Subcutaneous adipose tissue (tissue), 4 donors: Measurements from ENCODE around the gene BLNK. TPM values are rescaled to one million over a fixed set of nuclear protein-coding genes. Genes with fewer than 3 reads are reported as not detected.

Experiments
- total RNA-seq, 4 donors: library from RNA; depleted of rRNA; stranded (reverse); fragments of >200 nt; gene quantifications; one replicate each; pipeline ENCODE4 v1.1.0, GENCODE V29; 2016
- TF ChIP-seq, protein P1 (sequence below): fragments of 450-650 bp; IDR thresholded peaks from one replicate; pipeline ENCODE4 v1.5.1; 2016; ENCODE audit warnings: low read depth, mild to moderate bottlenecking, control low read depth, antibody characterized with exemption, moderate library complexity

The BLNK gene
- total RNA-seq, 4 donors from 2014 or later, result 2.1 to 12.6 (median 6.1) TPM

- TF ChIP-seq, protein P1, sequence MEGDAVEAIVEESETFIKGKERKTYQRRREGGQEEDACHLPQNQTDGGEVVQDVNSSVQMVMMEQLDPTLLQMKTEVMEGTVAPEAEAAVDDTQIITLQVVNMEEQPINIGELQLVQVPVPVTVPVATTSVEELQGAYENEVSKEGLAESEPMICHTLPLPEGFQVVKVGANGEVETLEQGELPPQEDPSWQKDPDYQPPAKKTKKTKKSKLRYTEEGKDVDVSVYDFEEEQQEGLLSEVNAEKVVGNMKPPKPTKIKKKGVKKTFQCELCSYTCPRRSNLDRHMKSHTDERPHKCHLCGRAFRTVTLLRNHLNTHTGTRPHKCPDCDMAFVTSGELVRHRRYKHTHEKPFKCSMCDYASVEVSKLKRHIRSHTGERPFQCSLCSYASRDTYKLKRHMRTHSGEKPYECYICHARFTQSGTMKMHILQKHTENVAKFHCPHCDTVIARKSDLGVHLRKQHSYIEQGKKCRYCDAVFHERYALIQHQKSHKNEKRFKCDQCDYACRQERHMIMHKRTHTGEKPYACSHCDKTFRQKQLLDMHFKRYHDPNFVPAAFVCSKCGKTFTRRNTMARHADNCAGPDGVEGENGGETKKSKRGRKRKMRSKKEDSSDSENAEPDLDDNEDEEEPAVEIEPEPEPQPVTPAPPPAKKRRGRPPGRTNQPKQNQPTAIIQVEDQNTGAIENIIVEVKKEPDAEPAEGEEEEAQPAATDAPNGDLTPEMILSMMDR, result no peak
These were observed 10.2 kb downstream of the BLNK start for GRCh38 chr10:96261132-96261531.

GRCh38 chr10:96260014-96260413, 11.4 kb downstream of the BLNK start:
- TF ChIP-seq, protein P1, result no peak

GRCh38 chr10:96259150-96259549, 12.2 kb downstream of the BLNK start:
- TF ChIP-seq, protein P1, result no peak

- TF ChIP-seq, protein P1, result no peak
These were observed 13.4 kb downstream of the BLNK start for GRCh38 chr10:96257944-96258343.

DNA sequence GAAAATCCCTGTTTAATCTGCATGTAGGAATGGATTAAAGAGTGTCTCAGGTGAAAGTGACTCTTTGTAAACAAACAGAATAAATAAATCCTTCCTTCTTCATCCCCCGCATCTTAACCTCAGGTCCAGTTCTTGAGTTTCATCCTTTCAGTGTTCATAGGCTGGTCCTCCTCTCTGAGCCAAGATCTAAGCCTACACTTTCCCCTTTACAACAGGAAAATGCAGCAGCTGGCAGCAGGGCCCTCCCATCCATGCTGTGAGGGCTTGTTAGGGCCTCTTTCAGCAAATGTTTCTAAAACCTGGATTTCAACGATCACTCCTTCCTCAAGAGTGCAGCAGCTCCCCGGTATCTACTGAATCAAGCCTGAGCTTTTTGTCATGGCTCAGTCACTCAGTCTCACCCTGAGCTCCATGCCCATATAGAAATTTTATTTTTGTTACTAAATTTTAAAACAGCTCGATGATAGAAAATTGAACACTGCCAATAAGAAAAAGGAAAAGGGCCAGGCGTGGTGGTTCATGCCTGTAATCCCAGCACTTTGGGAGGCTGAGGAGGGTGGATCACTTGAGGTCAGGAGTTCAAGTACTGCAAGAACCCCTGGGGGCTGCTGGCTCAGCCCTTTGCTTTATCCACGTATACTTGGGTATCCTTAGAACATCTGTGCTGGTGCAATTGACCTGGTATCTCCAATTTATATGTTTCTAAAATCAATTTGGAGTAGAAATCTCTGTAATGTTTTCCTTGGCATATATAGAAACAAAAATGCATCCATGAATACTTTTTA, 15.6 kb downstream of the BLNK start:
- TF ChIP-seq, protein P1, result no peak

GRCh38 chr10:96254976-96255375, 16.4 kb downstream of the BLNK start:
- TF ChIP-seq, protein P1, result no peak

- TF ChIP-seq, protein P1, result no peak
These were observed 18.6 kb downstream of the BLNK start for GRCh38 chr10:96252730-96253129.
